ENCODE measurements around the gene BRINP1.

The BRINP1 gene

GRCh38 chr9:119291554-119291953 is 77.7 kb downstream of the BRINP1 start:
- H3K27ac ChIP-seq = no peak overlapping the region
- TF ChIP-seq CTCF (IDR thresholded peaks at IDR 0.05) = no peak
- no peak for TF ChIP-seq ZFX (IDR thresholded peaks at IDR 0.05; ENCODE audit: borderline replicate concordance)

DNA sequence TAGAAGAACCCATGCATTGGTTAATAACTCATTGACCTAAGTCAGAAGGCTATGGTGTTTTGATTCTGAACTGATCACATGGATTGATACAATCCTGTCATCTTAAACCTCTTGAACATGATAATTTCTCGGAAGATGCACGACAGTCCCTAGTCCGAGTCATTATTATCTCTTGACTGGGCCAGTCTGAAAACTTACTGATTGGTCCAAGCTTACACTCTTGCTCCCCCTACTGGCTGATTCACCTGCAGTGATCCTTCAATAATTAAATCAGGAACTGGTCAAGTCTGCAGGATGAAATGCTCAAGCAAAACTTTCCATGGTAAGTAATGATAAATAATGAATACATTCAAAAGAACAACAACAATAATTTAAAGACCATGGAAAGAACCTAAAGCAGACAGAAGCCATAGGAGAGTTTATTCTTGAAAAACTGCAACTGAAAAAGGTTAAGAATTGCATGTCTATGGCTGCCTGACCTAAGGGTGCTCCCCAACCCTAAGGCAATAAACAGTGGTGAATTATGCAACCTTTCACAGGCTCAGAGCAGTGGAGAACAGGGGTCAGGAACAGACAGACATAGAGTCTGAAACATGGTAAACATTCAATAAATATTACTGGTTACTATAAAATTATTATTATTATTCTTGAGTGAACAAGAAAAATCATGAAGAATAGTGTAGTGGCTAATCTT is 79.3 kb downstream of the BRINP1 start:
- H3K27ac ChIP-seq = no peak overlapping the region
- TF ChIP-seq ZFX (IDR thresholded peaks at IDR 0.05; ENCODE audit: borderline replicate concordance) (no peak), CTCF (IDR thresholded peaks at IDR 0.05) (peak; percentile 89)

DNA sequence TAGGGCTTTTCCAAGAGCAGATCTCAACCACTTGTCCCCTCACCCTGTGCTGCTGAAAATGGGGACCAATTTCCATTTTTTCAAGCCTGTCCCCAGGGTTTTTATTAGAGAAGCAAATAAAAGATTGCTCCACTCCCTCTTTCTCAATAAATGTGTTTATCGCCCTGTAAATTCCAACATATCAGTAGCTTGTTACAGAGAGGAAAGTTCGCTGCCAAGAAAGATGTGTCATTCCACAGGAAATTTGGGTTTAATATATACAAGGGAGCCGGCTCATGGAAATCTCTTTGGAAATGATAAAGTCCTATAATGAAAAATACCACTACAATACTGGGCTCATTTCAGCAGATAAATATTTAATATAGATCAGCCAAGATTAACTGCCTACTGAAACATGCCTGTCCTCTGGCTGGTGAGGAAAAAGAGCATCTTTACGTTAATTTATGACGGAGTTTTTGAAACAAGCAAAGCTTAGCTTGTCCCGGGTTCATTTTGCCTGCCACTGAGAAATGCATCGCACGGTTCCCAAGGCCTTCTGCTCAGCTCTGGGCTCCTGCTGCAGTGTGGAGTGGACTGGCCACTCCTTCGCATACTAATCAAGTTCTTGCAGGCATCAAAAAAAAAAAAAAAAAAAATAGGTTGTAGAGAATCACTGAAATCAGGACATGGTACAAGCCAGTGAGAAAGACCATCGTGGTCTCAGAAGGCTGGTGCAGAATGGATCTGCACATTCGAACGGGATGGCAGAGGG is 84.5 kb downstream of the BRINP1 start:
- TF ChIP-seq ZFX (IDR thresholded peaks at IDR 0.05; ENCODE audit: borderline replicate concordance) (no peak), CTCF (IDR thresholded peaks at IDR 0.05) (no peak)
- H3K27ac ChIP-seq = no peak overlapping the region

DNA sequence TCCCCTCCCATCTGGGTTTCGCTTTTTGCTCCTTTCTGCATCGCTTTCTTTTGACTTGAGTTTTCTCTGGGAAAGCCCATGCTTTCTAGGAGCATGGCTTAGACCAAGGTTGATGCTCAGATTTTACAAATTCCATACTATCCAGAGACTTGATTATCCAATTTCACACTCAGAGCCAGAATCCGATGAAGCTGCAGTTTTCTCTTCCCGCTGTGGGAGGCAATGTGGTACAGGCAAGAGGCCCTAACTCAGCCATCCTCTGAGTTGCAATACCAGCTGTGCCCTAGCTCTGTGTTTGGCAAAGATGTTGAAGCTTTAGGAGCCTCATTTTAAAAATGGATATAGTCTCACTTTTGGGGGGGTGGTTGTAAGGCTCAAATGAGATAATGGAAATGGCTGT is 85.1 kb downstream of the BRINP1 start:
- TF ChIP-seq ZFX (IDR thresholded peaks at IDR 0.05; ENCODE audit: borderline replicate concordance) (no peak), CTCF (IDR thresholded peaks at IDR 0.05) (peak; percentile 36; the same call in 1 of the 2 replicates)
- H3K27ac ChIP-seq = no peak overlapping the region

DNA sequence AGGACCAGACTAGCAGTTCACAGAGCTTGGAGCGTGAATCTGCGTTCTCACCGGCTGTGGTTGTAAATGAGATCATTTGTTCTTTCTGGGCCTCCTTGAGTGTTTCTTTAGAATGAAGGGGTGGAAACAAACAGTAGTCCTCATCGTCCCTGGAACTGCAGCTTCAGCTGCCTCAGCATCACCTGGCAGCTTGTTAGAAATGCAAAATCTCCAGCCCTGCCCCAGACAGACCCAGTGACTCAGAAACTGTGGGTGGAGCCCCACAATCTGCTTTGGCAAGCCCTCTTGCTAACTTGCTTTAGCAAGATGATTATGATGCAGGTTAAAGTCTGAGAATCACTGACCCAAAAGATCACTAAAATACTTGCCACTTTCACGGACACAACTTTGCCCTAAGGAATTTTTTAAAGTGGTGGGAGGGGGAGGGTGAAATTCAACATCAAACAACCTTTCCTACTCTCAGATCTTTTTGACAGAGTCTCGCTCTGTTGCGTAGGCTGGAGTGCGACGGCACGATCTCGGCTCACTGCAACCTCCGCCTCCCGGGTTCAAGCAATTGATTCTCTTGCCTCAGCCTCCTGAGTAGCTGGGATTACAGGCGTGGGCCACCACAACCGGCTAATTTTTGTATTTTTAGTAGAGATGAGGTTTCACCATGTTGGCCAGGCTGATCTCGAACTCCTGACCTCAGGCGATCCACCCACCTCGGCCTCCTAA is 86.0 kb downstream of the BRINP1 start:
- TF ChIP-seq ZFX (IDR thresholded peaks at IDR 0.05; ENCODE audit: borderline replicate concordance) (no peak), CTCF (IDR thresholded peaks at IDR 0.05) (no peak)
- H3K27ac ChIP-seq = no peak overlapping the region

DNA sequence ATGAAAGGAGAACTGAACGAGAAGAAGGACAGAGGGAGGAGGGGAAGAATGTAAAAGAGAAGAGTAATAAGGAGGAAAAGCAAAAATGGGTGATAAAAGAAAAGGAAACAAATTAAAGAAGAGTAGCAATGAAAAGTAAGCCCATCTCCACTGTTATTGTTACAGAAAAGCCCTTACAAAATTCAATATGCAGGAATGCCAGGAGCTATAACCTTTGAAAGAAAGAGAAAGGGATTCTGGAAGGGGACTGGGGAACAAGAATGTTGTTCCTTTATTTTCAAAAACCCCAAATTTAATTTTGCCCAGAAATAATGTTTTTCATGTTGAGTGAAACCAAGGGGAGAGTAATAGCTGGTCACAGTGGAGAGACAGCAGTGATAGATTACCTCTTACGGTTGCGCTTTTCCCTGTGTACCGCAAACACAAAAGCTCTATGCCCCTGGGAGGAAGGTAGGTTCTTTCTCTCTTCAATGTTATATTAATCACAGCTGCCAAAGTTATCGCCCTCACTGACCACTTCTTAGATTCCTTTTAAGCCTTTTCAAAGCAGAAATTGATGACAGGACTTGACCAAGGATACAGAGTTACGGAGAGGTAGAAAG is 86.7 kb downstream of the BRINP1 start:
- no peak overlapping the region for H3K27ac ChIP-seq
- TF ChIP-seq CTCF (IDR thresholded peaks at IDR 0.05) = no peak
- TF ChIP-seq ZFX (IDR thresholded peaks at IDR 0.05; ENCODE audit: borderline replicate concordance) = no peak
